Stomach (tissue), 9 donors: ENCODE data around the gene ANTKMT. TPM values are rescaled to one million over a fixed set of nuclear protein-coding genes. Genes with fewer than 3 reads are reported as not detected.
A peak's percentile ranks its signal among the peaks of the same experiment; 100 is the strongest.
"Not testable (repeated sequence)": the region's sequence is repeated elsewhere in the genome, so short reads cannot be mapped to it uniquely, and the experiment has no call there.

Experiments used
- DNase-seq, 2 donors: peaks; one replicate each; pipeline versions ENCODE4 v3.0.0 to v3.0.0-alpha.2; 2013 to 2019
- H3K27ac ChIP-seq, 5 donors: fragments of 200-600 bp in 4 of 5; sonication (generic) in 4 of 5; one replicate each; pipeline ENCODE4 v1.5.1; 2013 to 2019; ENCODE audit warnings: mild to moderate bottlenecking in 1 of 5, moderate library complexity in 1 of 5
- H3K27me3 ChIP-seq, 3 donors: fragments of 200-600 bp; sonication (generic); one replicate each; pipeline ENCODE4 v1.5.1; 2017 to 2019; ENCODE audit warnings: mixed run types in 1 of 3
- H3K36me3 ChIP-seq, 4 donors: fragments of 200-600 bp; sonication (generic); 1 replicate in 3 of 4; 2 replicates in 1 of 4; pipeline ENCODE4 v1.5.1; 2016 to 2019
- H3K4me1 ChIP-seq, 4 donors: fragments of 200-600 bp; sonication (generic); one replicate each; pipeline ENCODE4 v1.5.1; 2016 to 2019
- H3K4me3 ChIP-seq, 4 donors: fragments of 200-600 bp; sonication (generic) in 3 of 4; one replicate each; pipeline ENCODE4 v1.5.1; 2016 to 2019; ENCODE audit warnings: mild to moderate bottlenecking in 1 of 4
- H3K9me3 ChIP-seq, 4 donors: fragments of 200-600 bp; sonication (generic); one replicate each; pipeline ENCODE4 v1.5.1; 2016 to 2019
- EP300 ChIP-seq: sonication (generic); formaldehyde crosslinking; IDR thresholded peaks from one replicate; pipeline ENCODE4 v1.6.1; 2017; ENCODE audit warnings: antibody characterized with exemption
- POLR2A ChIP-seq, 4 donors: fragments of 450-650 bp; IDR thresholded peaks; one replicate each; pipeline ENCODE4 v1.6.1; 2016; ENCODE audit warnings: antibody characterized with exemption in 4 of 4, control low read depth in 2 of 4, mild to moderate bottlenecking in 1 of 4, moderate library complexity in 1 of 4
- POLR2AphosphoS5 ChIP-seq, 3 donors: sonication (generic); formaldehyde crosslinking; IDR thresholded peaks; one replicate each; pipeline ENCODE4 v1.6.1; 2016; ENCODE audit warnings: antibody characterized with exemption in 3 of 3
- WGBS, 5 donors: extraction: QIAGEN DNeasy Blood & Tissue Kit in 3 of 5; methylation state at CpG; one replicate each; pipeline versions ENCODE4 v1.1.5 to v1.1.7; 2013 to 2018; 5-methylcytosine and 5-hydroxymethylcytosine counted together
- intact Hi-C: fragments of 100-400 bp; cut with DNase I; formaldehyde crosslinking; loops from one replicate; pipeline ENCODE4 v1.15.1; 2023; ENCODE audit warnings: low total_unique reads
- polyA plus RNA-seq, 3 donors: library from polyadenylated mRNA; stranded (reverse); fragments of 200-250 nt; gene quantifications; one replicate each; pipeline ENCODE4 v1.2.3, GENCODE V29; 2013
- total RNA-seq, 5 donors: library from RNA; depleted of rRNA; stranded (reverse); fragments of >200 nt; gene quantifications; one replicate each; pipeline versions ENCODE4 v1.1.0 to v1.2.3, GENCODE V29; 2014 to 2016
- TF ChIP-seq, protein P1 (sequence below), 7 experiments: fragments of 450-650 bp in 4 of 7; fragments of 200-600 bp in 3 of 7; sonication (generic) in 3 of 7; IDR thresholded peaks; one replicate each; pipeline ENCODE4 v1.5.1; 2016 to 2019; ENCODE audit warnings: antibody characterized with exemption in 7 of 7, control low read depth in 2 of 7, mild to moderate bottlenecking in 1 of 7
- donor health status: healthy with polysubstance abuse.
- donor health status: Bipolar disorder and iron deficiency.
- donor health status: healthy.

ANTKMT gene
- total and polyA plus RNA-seq, 8 donors = 9.7 to 602 (median 51.5) TPM

DNA sequence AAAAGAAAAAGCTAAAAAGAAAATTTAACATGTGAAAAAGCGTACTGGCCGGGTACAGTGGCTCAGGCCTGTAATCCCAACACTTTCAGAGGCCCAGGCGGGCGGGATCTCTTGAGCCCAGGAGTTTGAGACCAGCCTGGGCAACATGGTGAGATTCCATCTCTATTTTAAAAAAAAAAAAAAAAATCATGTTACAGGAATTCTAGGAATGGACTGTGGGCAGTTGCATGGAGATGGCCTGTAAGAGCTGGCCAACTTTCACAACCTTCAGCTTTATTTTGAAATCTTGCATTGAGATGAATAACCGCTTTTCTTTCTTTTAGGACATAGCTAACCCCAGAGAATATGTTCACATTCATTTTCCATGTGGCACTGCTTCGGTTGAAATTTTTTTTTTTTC lies 28.1 kb downstream of the ANTKMT start:
- intact Hi-C loops = no loop called here
- no peak overlapping the region for H3K4me3 ChIP-seq
- peaks cover 0 to 46% (median 0%) of the 10 kb centered on the region in 3 donors for H3K27me3 ChIP-seq
- no peaks in the 10 kb centered on the region for H3K9me3 ChIP-seq
- WGBS, 5 donors = 73 to 96% (median 88%) methylated on average over 6 of the region's 6 CpGs
- no peak overlapping the region for H3K27ac ChIP-seq
- TF ChIP-seq POLR2AphosphoS5 (IDR thresholded peaks at IDR 0.05) (no peak), POLR2A (IDR thresholded peaks at IDR 0.05) (no peak), EP300 (no peak)
- TF ChIP-seq, protein P1, sequence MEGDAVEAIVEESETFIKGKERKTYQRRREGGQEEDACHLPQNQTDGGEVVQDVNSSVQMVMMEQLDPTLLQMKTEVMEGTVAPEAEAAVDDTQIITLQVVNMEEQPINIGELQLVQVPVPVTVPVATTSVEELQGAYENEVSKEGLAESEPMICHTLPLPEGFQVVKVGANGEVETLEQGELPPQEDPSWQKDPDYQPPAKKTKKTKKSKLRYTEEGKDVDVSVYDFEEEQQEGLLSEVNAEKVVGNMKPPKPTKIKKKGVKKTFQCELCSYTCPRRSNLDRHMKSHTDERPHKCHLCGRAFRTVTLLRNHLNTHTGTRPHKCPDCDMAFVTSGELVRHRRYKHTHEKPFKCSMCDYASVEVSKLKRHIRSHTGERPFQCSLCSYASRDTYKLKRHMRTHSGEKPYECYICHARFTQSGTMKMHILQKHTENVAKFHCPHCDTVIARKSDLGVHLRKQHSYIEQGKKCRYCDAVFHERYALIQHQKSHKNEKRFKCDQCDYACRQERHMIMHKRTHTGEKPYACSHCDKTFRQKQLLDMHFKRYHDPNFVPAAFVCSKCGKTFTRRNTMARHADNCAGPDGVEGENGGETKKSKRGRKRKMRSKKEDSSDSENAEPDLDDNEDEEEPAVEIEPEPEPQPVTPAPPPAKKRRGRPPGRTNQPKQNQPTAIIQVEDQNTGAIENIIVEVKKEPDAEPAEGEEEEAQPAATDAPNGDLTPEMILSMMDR (IDR thresholded peaks at IDR 0.05) = no peak
- no peak for DNase-seq
- no peaks in the 10 kb centered on the region for H3K36me3 ChIP-seq
- peaks cover 0 to 14% (median 0%) of the 10 kb centered on the region in 4 donors for H3K4me1 ChIP-seq

DNA sequence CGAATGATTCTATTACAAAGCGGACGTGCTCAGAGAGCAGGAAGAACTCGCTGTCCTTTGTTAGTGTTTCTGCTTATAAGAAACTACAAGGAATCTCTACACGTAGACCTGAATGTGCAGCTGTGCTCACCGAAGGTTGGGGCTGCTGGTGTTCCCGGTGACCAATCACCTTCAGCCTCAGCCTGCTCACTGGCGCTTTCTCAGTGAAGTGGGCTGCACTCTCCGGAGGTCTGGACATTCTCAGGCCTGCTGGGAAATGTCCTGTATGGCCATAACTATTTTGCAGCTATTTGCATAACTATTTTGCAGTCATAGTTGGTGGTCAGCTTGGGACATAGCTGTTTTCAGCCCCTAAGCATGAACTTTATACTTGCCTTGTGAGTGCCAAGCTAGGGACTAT lies 29.5 kb downstream of the ANTKMT start:
- peak in 1 of 2 donors; percentile 63 for DNase-seq
- Histone ChIP-seq H3K4me1 (peaks cover 0 to 14% (median 0%) of the 10 kb centered on the region in 4 donors), H3K4me3 (no peak overlapping the region), H3K36me3 (no peaks in the 10 kb centered on the region), H3K27ac (no peak overlapping the region), H3K9me3 (no peaks in the 10 kb centered on the region), H3K27me3 (peaks cover 0 to 47% (median 0%) of the 10 kb centered on the region in 3 donors)
- WGBS, 5 donors = 55 to 71% (median 67%) methylated on average over 9 of the region's 9 CpGs
- intact Hi-C loops = no loop called here
- TF ChIP-seq EP300 (no peak), POLR2AphosphoS5 (IDR thresholded peaks at IDR 0.05) (no peak), POLR2A (IDR thresholded peaks at IDR 0.05) (no peak)
- TF ChIP-seq, protein P1 (IDR thresholded peaks at IDR 0.05) = no peak

DNA sequence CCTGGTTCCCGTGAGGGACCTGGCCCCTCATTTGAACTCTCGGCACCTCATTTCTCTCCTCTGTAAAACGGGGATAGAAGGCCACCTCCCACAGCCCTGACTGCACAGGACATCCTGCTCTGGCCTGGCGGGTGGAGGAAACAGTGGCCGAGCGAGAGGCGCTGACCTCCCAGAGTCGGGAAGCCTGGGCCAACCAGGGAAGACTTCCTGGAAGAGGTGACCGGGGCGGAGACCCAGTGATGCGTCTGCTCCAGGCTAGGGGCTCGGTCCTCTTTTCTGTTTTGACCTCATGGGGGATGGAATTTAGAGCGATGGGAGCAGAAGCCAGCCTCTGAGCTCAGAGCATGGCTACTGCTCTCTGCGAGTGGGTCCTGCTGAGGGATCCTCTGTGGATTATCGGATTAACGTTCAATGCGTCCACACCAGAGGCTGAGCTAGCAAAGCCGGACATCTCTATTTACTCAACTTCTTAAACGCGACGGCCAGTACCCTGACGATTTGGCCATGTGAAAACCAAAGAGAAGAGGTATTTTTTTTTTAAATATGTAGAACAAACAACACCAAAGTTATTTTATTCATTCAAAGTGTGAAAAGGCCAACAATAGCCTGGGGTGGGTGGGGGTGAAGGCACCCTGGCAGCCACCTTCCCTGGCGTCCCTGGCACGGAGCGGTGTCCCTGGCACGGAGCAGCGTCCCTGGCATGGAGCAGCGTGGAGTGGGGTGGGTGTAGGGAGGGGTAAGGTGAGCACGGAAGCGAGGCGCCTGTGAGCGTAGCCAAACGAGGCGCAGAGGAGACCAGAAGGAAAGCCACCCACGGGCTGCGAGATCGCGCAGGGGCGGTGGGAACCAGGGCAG lies 30.4 kb downstream of the ANTKMT start:
- H3K4me3 ChIP-seq = no peak overlapping the region
- TF ChIP-seq POLR2AphosphoS5 (IDR thresholded peaks at IDR 0.05) = no peak
- no peak for TF ChIP-seq POLR2A (IDR thresholded peaks at IDR 0.05)
- TF ChIP-seq EP300 = no peak
- TF ChIP-seq, protein P1 (IDR thresholded peaks at IDR 0.05) = no peak
- no peak overlapping the region for H3K27ac ChIP-seq
- peaks cover 0 to 47% (median 0%) of the 10 kb centered on the region in 3 donors for H3K27me3 ChIP-seq
- WGBS, 5 donors = 30 to 60% (median 39%) methylated on average over 29 to 39 of the region's 39 CpGs
- H3K36me3 ChIP-seq = no peaks in the 10 kb centered on the region
- intact Hi-C loops = no loop called here
- peaks cover 0 to 14% (median 0%) of the 10 kb centered on the region in 4 donors for H3K4me1 ChIP-seq
- H3K9me3 ChIP-seq = no peaks in the 10 kb centered on the region
- peak in 1 of 2 donors; percentile 51 for DNase-seq

DNA sequence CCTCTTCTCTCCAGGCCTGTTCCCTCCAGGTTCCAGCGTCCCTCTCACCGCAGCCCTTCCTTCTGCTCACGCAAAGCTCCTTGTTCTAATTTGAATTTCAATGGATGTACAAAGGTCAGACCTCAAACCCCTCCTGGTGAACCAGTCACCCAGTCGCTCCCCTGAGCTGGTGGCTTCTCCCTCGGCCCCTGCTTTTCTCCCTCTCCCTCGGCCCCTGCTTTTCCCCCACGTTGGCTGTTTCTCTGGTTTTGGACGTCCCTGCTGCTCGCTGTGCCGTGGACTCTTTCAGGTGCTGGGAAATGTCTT lies 31.0 kb downstream of the ANTKMT start:
- no peak overlapping the region for H3K27ac ChIP-seq
- peaks cover 0 to 47% (median 0%) of the 10 kb centered on the region in 3 donors for H3K27me3 ChIP-seq
- 14 to 29% (median 18%) methylated on average over 10 of the region's 10 CpGs for WGBS, 5 donors
- no peak for DNase-seq
- no peaks in the 10 kb centered on the region for H3K36me3 ChIP-seq
- intact Hi-C loops = no loop called here
- H3K9me3 ChIP-seq = no peaks in the 10 kb centered on the region
- TF ChIP-seq POLR2A (IDR thresholded peaks at IDR 0.05) (no peak), EP300 (no peak), POLR2AphosphoS5 (IDR thresholded peaks at IDR 0.05) (no peak)
- TF ChIP-seq, protein P1 (IDR thresholded peaks at IDR 0.05) = no peak
- H3K4me3 ChIP-seq = no peak overlapping the region
- H3K4me1 ChIP-seq = peaks cover 0 to 14% (median 0%) of the 10 kb centered on the region in 4 donors

DNA sequence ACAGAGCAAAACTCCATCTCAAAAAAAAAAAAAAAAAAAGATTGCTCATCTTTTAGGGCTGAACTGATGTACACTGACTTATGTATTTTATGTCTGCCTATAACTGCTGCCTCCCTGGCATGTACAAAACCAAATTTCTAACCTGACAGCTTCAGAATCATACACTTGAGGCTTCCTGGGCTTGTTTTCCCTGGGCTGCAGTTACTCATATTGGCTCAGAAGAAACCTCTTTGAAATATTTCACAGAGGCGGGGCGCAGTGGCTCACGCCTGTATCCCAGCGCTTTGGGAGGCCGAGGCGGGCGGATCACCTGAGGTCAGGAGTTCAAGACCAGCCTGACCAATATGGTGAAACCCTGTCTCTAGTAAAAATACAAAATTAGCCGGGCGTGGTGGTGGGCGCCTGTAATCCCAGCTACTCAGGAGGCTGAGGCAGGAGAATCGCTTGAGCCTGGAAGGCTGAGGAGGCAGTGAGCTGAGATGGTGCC lies 33.2 kb downstream of the ANTKMT start:
- H3K4me1 ChIP-seq = peaks cover 0 to 14% (median under 1%) of the 10 kb centered on the region in 4 donors
- 67 to 80% (median 78%) methylated on average over 11 of the region's 11 CpGs for WGBS, 5 donors
- peaks cover 0 to 47% (median 0%) of the 10 kb centered on the region in 3 donors for H3K27me3 ChIP-seq
- DNase-seq, intact Hi-C loops, H3K27ac ChIP-seq, H3K36me3 ChIP-seq, H3K4me3 ChIP-seq, H3K9me3 ChIP-seq: not testable (repeated sequence)
